Activated CD8-positive, alpha-beta T cell treated with anti-CD3 and anti-CD28 coated beads for 36 hours (primary cell): ENCODE measurements around the gene ANKS1B. TPM values are rescaled to one million over a fixed set of nuclear protein-coding genes. Genes with fewer than 3 reads are reported as not detected.

Experiments used
- ATAC-seq: fragments of 200-7000 bp; cut with Tn5 transposase; one replicate; pipeline ENCODE4 v1.10.0; 2021; ENCODE audit warnings: mild to moderate bottlenecking, moderate library complexity
- CTCF ChIA-PET: fragments of 350-600 bp; sonication (Branson Sonifier 250); formaldehyde crosslinking; loops from one replicate; lab custom pipeline; 2021; ENCODE audit warnings: antibody characterized with exemption; lab: Charles Lee
- POLR2A ChIA-PET: fragments of 350-600 bp; sonication (Branson Sonifier 250); formaldehyde crosslinking; loops from one replicate; lab custom pipeline; 2021; ENCODE audit warnings: antibody characterized with exemption; lab: Charles Lee
- DNase-seq: peaks from one replicate; pipeline ENCODE4 v3.0.0-alpha.2; 2020
- H3K27ac Mint-ChIP-seq: one replicate; pipeline ENCODE4 v1.8.0; 2021; ENCODE audit warnings: mild to moderate bottlenecking, mixed read lengths
- H3K27me3 Mint-ChIP-seq: one replicate; pipeline ENCODE4 v1.8.0; 2021; ENCODE audit warnings: mixed read lengths
- H3K36me3 Mint-ChIP-seq: one replicate; pipeline ENCODE4 v1.8.0; 2021; ENCODE audit warnings: low read depth, mixed read lengths
- H3K4me1 Mint-ChIP-seq: one replicate; pipeline ENCODE4 v1.8.0; 2021; ENCODE audit warnings: low read depth, mixed read lengths
- H3K4me3 Mint-ChIP-seq: one replicate; pipeline ENCODE4 v1.8.0; 2021; ENCODE audit warnings: mild to moderate bottlenecking, moderate library complexity, mixed read lengths
- H3K9me3 Mint-ChIP-seq: one replicate; pipeline ENCODE4 v1.8.0; 2021; ENCODE audit warnings: mixed read lengths
- intact Hi-C: fragments of 100-400 bp; cut with micrococcal nuclease; formaldehyde crosslinking; loops from one replicate; pipeline ENCODE4 v1.10.0; 2022
- total RNA-seq, 2 experiments: library from RNA; stranded (reverse); gene quantifications; one replicate each; pipeline ENCODE4 v1.2.3, GENCODE V29; 2021
- TF ChIP-seq, protein P1 (sequence below): fragments of 200-600 bp; IDR thresholded peaks from one replicate; pipeline ENCODE4 v1.8.0; 2022; ENCODE audit warnings: antibody characterized with exemption, mild to moderate bottlenecking

ANKS1B gene
- total RNA-seq, 2 experiments from 2014 or later = 0.54 TPM; not detected in 1

DNA sequence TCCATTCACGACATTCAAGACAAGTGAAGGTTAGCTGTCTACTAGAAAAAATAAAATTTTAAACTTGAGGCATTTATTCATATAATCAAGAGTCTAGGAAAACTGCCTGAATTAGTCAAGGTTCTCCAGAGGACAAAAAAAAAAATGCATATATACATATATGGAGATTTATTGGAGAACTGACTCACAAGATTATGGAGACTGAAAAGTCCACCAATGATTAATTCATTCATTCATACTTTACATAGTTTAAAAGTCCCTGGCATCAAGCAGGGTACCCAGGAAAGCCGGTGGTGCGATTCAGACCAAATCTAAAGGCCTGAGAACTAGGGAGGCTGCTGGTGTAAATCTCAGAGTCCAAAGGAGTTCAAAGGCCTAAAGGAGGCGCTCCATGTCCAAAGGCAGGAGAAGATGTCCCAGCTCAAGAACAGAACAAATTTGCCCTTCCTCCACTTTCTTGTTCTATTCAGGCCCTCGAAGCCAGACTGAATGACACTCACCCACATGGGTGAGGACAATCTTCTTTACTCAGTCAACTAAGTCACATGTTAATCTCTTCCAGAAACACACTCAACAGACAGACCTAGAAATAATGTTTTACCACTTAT lies 64.3 kb downstream of the ANKS1B start:
- Mint-ChIP-seq H3K4me1 (no peaks in the 10 kb centered on the region), H3K27me3 (no peaks in the 10 kb centered on the region), H3K4me3 (no peak overlapping the region), H3K27ac (no peak overlapping the region), H3K36me3 (no peaks in the 10 kb centered on the region), H3K9me3 (peaks cover 2% of the 10 kb centered on the region)
- ChIA-PET CTCF (no interaction called here), POLR2A (no interaction called here)
- TF ChIP-seq, protein P1, sequence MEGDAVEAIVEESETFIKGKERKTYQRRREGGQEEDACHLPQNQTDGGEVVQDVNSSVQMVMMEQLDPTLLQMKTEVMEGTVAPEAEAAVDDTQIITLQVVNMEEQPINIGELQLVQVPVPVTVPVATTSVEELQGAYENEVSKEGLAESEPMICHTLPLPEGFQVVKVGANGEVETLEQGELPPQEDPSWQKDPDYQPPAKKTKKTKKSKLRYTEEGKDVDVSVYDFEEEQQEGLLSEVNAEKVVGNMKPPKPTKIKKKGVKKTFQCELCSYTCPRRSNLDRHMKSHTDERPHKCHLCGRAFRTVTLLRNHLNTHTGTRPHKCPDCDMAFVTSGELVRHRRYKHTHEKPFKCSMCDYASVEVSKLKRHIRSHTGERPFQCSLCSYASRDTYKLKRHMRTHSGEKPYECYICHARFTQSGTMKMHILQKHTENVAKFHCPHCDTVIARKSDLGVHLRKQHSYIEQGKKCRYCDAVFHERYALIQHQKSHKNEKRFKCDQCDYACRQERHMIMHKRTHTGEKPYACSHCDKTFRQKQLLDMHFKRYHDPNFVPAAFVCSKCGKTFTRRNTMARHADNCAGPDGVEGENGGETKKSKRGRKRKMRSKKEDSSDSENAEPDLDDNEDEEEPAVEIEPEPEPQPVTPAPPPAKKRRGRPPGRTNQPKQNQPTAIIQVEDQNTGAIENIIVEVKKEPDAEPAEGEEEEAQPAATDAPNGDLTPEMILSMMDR = no peak
- DNase-seq (no peak), ATAC-seq (no peak)
- intact Hi-C loops = no loop called here

DNA sequence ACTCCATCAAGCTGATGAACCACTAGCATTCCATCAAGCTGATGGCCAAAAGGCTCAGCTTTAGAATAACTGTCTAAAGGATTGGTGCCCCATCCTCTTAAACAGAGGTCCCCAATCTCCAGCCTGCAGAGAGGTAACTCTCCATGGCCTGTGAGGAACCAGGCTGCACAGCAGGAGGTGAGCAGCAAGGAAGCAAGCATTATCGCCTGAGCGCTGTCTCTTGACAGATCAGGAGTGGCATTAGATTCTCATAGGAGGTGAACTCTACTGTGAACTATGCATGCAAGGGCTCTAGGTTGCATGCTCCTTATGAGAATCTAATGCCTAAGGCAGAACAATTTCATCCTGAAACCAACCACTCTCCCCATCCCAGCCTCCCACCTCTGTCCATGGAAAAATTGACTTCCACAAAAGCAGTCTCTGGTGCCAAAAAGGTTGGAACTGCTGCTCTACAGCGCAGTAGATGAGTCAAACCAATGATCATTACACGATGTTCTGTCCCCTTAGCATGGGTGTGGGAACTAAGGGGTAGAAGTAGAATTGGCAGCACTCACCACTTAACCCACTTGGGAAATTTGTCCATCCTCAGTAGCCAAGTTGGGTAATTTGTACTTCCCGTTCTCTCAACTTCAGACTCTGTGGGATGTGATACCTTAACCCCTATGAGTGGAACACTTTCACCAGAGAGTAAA lies 66.9 kb downstream of the ANKS1B start:
- no peak for ATAC-seq
- POLR2A ChIA-PET = no interaction called here
- TF ChIP-seq, protein P1 = no peak
- Mint-ChIP-seq H3K27me3 (peaks cover 2% of the 10 kb centered on the region), H3K4me3 (no peak overlapping the region), H3K27ac (no peak overlapping the region), H3K9me3 (peaks cover 2% of the 10 kb centered on the region), H3K36me3 (no peaks in the 10 kb centered on the region), H3K4me1 (no peaks in the 10 kb centered on the region)
- DNase-seq = no peak
- intact Hi-C loops = no loop called here
- CTCF ChIA-PET = no interaction called here

DNA sequence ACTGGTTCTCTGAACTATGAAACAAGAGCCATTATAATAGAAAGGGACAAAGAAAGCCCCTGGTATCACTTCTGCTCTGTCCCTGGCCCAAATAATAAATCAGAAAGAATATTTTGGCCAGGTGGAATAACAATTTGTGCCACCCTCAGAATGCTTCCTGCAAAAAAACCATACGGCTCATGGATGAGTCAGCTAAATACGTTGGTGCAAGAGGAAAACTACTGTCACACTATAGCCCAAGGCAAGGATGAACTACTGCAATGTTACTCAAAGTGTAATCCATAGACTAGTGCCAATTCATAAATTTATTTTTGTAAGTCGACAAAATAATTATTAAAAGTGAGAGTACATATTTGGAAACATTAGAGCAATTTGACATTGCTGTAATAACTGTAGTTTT lies 68.2 kb downstream of the ANKS1B start:
- intact Hi-C loops = no loop called here
- CTCF ChIA-PET = no interaction called here
- H3K4me1 Mint-ChIP-seq = no peaks in the 10 kb centered on the region
- TF ChIP-seq, protein P1 = no peak
- no peaks in the 10 kb centered on the region for H3K36me3 Mint-ChIP-seq
- H3K27me3 Mint-ChIP-seq = peaks cover 2% of the 10 kb centered on the region
- H3K9me3 Mint-ChIP-seq = peaks cover 2% of the 10 kb centered on the region
- no peak overlapping the region for H3K27ac Mint-ChIP-seq
- no peak for DNase-seq
- POLR2A ChIA-PET = no interaction called here
- no peak for ATAC-seq
- H3K4me3 Mint-ChIP-seq = no peak overlapping the region

DNA sequence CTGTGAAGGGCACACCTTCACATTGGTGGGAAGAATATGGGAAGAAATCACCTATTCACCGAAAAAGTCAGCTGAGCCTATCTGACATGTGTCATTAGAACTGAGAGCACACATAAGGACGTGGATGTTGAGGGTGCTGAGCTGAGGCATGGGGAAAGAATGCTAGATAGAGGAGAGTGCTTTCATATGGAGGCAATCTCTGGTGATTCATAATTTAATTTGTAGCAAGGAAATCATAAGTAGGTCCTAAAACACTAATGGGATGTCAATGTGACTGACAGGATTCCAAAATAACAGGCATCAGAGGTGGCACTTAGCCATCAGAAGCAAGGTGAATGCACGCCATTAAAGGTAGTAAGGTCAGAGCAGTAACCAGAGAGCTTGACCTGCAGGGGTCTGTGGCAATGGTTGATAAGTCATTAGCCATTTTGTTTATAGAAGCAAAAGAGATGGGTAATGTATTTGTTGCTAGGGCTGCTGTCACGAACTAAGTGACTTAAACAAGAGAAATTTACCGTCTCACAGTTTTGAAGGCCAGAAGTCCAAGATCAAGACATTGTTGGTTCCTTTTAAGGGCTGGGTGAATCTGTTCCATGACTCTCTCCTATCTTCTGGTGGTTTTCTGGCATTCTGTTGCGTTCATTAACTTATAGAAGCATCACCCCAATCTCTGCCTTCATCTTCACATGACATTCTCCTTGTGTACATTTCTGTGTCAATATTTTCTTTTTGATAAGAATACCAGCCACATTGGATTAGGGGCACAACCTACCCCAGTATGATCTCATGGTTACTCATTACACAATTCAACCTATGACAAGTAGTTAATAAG lies 69.3 kb downstream of the ANKS1B start:
- H3K4me3 Mint-ChIP-seq = no peak overlapping the region
- TF ChIP-seq, protein P1 = no peak
- intact Hi-C loops = no loop called here
- ATAC-seq (no peak), DNase-seq (no peak)
- H3K9me3 Mint-ChIP-seq = no peaks in the 10 kb centered on the region
- ChIA-PET CTCF (no interaction called here), POLR2A (no interaction called here)
- H3K27me3 Mint-ChIP-seq = peaks cover 2% of the 10 kb centered on the region
- no peaks in the 10 kb centered on the region for H3K4me1 Mint-ChIP-seq
- no peaks in the 10 kb centered on the region for H3K36me3 Mint-ChIP-seq
- no peak overlapping the region for H3K27ac Mint-ChIP-seq

DNA sequence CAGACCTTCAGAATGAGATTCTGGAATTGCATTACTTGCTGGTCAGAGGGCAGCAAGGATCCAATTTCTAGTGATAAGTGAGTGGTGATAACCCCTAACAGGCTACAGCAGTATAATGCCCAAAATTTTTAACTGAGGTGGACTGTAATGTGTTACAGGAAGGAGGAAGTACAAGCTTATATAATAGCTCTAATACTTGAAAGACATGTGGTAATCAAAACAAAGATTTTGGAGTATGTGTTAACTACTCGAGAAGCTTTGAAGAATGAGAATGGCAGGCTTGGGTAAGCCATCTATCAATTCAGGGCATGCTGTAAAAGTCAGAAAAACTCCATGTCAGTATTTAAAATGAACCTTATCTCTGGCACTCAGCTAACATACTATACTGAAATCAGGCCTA lies 70.5 kb downstream of the ANKS1B start:
- Mint-ChIP-seq H3K4me1 (no peaks in the 10 kb centered on the region), H3K36me3 (no peaks in the 10 kb centered on the region), H3K9me3 (no peaks in the 10 kb centered on the region), H3K4me3 (no peak overlapping the region), H3K27ac (no peak overlapping the region), H3K27me3 (peaks cover 2% of the 10 kb centered on the region)
- POLR2A ChIA-PET = no interaction called here
- TF ChIP-seq, protein P1 = no peak
- DNase-seq (no peak), ATAC-seq (no peak)
- intact Hi-C loops = no loop called here
- CTCF ChIA-PET = no interaction called here
